ENCODE measurements around the gene DPPA3.
"Not testable (repeated sequence)": the region's sequence is repeated elsewhere in the genome, so short reads cannot be mapped to it uniquely, and the experiment has no call there.

DPPA3 gene

DNA sequence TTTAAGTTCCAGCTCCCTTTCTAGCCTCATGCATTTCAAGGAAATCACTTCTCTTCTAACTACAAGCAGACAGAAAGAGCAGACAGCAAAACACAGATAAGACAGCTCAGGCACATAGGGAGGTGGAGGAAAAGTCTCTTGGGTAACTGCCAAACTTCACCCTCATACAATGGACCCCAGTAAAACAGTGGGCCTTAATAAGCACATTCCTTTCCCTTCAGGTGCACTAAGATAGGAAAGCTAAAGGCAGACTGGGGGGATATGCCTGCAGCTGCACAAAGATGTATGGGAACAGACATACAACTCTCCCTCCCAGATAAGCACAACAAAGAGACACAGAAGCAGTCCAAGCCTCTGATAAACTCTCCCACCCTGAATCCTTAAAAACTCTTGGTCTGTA, 19.8 kb downstream of the DPPA3 start:
- not testable (repeated sequence) for DNase-seq (ENCODE audit: low read depth)

DNA sequence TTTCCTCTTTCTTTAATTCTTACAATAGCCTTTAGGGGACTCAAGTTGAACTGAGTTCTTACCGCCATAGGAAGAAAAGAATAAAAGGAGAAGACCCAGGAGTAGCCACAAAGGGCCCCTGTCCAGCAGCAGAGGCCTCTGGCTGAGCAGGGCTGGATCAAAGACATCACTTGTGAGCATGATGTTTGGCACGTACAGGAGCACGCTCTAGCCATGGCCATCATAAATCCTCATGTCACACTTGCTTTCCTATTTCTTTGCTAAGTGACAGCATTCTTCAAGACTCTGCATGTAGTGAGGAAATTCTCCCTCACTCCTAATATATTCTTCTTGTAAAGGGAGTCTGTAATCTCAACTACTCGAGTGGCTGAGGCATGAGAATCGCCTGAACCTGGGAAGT, 20.3 kb downstream of the DPPA3 start:
- no peak for DNase-seq (ENCODE audit: low read depth)

DNA sequence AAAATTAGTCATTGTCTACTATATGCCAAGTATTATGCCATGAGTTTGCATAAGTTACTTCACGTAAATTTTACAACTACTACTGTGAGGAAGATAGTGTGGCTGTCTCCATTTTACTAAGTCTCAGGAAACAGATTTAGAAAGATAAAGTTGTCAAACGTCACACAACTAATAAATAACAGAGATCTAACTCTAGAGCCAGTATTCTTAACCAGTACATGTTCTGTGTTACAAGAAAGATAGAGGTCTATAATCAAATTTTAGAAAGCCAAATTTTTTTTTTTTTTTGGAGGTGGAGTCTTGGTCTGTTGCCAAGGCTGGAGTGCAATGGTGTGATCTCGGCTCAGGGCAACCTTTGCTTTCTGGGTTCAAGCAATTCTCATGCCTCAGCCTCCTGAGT, 21.8 kb downstream of the DPPA3 start:
- DNase-seq (ENCODE audit: low read depth), result no peak

DNA sequence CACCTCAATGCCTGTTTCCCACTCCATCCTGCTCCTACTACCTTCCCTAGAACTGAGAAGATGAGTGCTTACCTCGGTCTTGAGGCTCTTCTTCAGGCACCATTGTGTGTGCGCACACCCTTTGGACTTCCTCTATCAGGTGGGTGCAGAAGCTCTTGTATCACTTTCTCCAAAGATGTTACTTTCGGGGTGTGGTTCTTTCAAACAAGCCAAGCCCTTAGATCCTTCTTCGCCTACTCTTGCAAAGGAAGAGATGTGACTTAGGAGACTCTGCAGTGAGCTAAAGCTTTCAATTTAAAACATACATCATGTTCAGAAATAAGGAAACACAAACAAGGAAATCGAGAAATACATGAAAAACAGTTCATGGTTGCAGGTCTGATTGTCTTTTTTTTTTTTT, 36.0 kb downstream of the DPPA3 start, which contains the start of gene CLEC4C:
Gene CLEC4C (minus strand): TSS at position 130 of the 400 bp plus-strand sequence. CDS start 27 bp downstream, at position 103.
- no peak for DNase-seq (ENCODE audit: low read depth)

DNA sequence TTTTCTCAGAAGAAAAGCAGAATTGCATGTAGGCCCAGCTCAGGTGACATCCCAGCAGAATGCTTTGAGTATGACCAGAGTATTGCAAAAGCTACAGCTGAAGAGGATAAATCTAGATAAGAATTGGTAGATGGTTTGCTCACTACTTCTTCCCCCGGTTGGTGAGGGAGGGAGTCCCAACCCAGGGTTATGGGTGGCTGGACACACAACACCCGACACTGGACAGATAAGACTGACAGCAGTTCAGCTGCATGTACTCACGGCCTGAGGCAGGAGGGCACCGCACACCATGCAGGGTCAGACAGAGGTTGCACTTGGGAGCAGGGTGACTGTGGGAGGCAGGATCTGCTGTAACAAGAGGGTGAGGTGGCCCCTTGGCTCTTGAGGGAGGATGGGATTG, 37.6 kb downstream of the DPPA3 start:
- no peak for DNase-seq (ENCODE audit: low read depth)

DNA sequence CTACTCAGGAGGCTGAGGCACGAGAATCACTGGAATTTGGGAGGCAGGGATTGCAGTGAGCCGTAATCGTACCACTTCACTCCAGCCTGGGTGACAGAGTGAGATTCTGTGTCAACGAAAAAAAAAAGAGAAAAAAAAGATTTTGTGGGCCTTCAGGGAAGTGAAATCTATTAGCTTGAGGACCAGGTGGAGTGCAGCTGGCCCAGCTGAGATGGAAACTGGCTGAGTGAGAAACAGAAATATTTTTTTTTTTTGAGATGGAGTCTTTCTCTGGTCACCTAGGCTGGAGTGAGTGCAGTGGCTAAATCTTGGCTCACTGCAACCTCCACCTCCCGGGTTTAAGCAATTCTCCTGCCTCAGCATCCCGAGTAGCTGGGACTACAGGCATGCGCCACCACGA, 38.2 kb downstream of the DPPA3 start:
- no peak for DNase-seq (ENCODE audit: low read depth)

DNA sequence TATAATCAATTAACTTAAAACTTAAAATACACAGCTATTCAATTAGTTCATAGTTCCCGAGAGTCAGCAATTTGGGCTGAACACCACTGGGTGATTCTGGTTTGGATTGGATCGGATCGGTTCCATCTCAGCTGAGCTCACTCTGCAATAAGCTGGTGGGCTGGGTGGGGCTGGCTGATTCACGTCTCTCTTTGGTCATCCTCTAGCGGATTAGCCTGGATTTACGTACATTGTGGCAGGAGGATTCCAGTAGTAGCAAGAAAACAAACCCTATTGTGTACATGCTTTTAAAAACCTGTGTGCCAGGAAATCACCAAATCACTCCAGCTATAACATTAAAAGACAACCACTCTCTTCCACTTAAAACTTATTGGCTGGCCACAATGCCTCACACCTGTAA, 39.1 kb downstream of the DPPA3 start:
- DNase-seq (ENCODE audit: low read depth), result no peak

DNA sequence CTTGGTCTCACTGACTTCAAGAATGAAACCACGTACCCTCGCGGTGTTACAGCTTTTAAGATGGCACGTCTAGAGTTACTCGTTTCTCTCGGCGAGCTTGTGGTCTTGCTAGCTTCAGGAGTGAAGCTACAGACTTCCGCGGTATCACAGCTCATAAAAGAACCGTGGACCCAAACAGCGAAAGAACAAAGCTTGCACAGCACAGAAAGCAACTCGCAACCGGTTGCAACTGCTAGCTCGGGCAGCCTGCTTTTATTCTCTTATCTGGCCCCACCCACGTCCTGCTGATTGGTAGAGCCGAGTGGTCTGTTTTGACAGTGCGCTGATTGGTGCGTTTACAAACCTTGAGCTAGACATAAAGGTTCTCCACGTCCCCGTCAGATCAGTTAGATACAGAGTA, 40.2 kb downstream of the DPPA3 start:
- no peak for DNase-seq (ENCODE audit: low read depth)

DNA sequence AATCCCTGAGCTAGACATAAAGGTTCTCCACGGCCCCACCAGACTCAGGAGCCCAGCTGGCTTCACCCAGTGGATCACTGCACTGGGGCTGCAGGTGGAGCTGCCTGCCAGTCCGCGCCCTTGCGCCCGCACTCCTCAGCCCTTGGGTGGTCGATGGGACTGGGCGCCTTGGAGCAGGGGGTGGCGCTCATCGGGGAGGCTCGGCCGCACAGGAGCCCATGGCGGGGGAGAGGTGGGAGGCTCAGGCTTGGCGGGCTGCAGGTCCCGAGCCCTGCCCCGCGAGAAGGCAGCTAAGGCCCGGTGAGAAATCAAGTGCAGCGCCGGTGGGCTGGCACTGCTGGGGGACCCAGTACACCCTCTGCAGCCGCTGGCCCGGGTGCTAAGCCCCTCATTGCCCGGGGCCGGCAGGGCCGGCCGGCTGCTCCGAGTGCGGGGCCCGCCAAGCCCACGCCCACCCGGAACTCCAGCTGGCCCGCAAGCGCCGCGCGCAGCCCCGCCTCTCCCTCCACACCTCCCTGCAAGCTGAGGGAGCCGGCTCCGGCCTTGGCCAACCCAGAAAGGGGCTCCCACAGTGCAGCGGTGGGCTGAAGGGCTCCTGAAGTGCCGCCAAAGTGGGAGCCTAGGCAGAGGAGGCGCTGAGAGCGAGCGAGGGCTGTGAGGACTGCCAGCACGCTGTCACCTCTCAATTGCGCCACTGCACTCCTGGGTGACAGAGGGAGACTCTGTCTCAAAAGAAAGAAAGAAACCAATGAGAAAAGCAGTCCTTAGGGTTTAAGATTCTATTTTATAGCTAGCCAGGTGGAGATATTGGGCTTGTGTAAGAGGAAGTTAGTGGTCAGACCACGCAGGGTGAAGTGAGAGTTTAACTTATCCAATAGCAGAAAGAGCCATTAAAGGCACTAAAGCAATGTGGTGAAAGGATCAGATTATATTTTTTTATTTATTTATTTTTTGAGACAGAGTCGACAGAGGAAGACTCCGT, 41.0 kb downstream of the DPPA3 start:
- not testable (repeated sequence) for DNase-seq (ENCODE audit: low read depth)

DNA sequence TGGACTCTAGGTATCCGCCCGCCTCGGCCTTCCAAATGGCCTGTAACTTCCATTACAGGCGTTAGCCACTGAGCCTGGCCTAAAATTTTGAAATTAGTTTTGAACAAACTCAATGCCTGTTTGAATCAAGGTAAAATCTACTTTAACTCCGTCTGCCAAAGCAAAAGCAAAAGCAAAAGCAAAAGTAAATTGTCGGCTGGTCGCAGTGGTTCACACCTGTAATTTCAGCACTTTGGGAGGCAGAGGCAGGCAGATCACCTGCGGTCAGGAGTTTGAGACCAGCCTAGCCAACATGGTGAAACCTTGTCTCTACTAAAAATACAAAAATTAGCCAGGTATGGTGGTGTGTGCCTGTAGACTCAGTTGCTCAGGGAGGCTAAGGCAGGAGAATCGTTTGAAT, 44.4 kb downstream of the DPPA3 start:
- not testable (repeated sequence) for DNase-seq (ENCODE audit: low read depth)

DNA sequence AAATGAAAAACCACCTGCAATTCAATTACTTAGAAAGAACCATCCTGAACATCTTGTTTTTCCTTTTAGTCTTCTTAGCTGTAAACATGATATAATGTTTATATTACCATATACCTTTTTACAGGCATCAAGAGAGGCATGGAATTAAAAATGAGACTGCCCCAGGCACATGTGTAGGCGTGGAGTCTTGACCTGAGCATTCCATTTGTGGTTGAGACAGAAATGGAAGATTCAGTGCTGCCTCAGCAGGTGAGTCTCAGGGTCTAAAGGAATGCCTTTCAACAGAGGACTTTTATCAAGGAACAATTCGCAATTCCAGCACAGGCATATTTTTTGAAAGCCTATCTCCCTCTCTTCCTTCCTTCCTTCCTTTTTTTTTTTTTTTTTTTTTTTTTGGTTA, 45.8 kb downstream of the DPPA3 start:
- DNase-seq (ENCODE audit: low read depth), result no peak

DNA sequence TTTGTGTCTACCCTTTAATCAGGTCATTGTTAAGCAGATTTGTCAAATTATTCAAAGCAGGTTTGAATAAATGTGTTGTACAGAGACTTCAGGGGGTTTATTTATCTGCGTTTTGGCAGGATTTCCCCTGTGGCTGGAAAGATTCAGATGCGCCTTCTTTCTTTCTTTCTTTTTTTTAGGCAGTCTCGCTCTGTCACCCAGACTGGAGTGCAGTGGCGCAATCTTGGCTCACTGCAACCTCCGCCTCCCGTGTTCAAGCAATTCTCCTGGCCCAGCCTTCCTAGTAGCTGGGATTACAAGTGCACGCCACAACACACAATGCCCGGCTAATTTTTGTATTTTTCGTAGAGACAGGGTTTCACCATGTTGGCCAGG, 47.5 kb downstream of the DPPA3 start:
- no peak for DNase-seq (ENCODE audit: low read depth)

Measured in stimulated activated CD8-positive, alpha-beta memory T cell treated with anti-CD3 and anti-CD28 coated beads, Interleukin-4, amount 100 ng/mL, for 24 hours (primary cell).